Neural cell (in vitro differentiated cells): Measurements from ENCODE around the gene ABCB4. TPM values are rescaled to one million over a fixed set of nuclear protein-coding genes. Genes with fewer than 3 reads are reported as not detected.

Source experiments
- H2AFZ ChIP-seq: fragments of 200-600, 300-800 bp; sonication (generic), shearing (Covaris generic); 2 replicates; pipeline ENCODE4 v1.6.0; 2014; ENCODE audit warnings: low read depth, mild to moderate bottlenecking, antibody characterized with exemption, low read length, moderate library complexity
- H3F3A ChIP-seq: fragments of 200-600 bp; shearing (Covaris generic); 2 replicates; pipeline ENCODE4 v1.6.1; 2016; ENCODE audit warnings: mild to moderate bottlenecking, moderate library complexity, mixed read lengths, antibody characterized with exemption, low read length; ENCODE audit not compliant: insufficient read depth, poor library complexity, severe bottlenecking
- H3K27ac ChIP-seq: fragments of 200-600, 300-800 bp; sonication (generic), shearing (Covaris generic); 2 replicates; pipeline ENCODE4 v1.5.1; 2014; ENCODE audit warnings: mild to moderate bottlenecking, low read length, moderate library complexity
- H3K27me3 ChIP-seq: fragments of 300-800, 200-600 bp; sonication (generic), shearing (Covaris generic); 2 replicates; pipeline ENCODE4 v1.6.0; 2014; ENCODE audit warnings: mild to moderate bottlenecking, low read depth, low read length, moderate library complexity; ENCODE audit not compliant: insufficient read depth
- H3K36me3 ChIP-seq: fragments of 300-800, 200-600 bp; sonication (generic), shearing (Covaris generic); 2 replicates; pipeline ENCODE4 v1.5.1; 2014; ENCODE audit warnings: mild to moderate bottlenecking, antibody characterized with exemption, low read length, moderate library complexity; ENCODE audit not compliant: insufficient read depth
- H3K4me2 ChIP-seq: fragments of 300-800, 200-600 bp; sonication (generic), shearing (Covaris generic); 2 replicates; pipeline ENCODE4 v1.6.0; 2014; ENCODE audit warnings: mild to moderate bottlenecking, low read length
- H3K4me3 ChIP-seq: fragments of 300-800, 200-600 bp; sonication (generic), shearing (Covaris generic); 2 replicates; pipeline ENCODE4 v1.5.1; 2014; ENCODE audit warnings: mild to moderate bottlenecking, low read length, moderate library complexity
- H3K79me2 ChIP-seq: fragments of 200-600 bp; shearing (Covaris generic); replicated peaks from 2 replicates; pipeline ENCODE4 v1.6.0; 2014; ENCODE audit warnings: mild to moderate bottlenecking, low read length, moderate library complexity; ENCODE audit not compliant: insufficient read depth
- H3K9ac ChIP-seq: fragments of 300-800, 200-600 bp; sonication (generic), shearing (Covaris generic); 2 replicates; pipeline ENCODE4 v1.6.1; 2016; ENCODE audit warnings: mild to moderate bottlenecking, low read length, mixed read lengths
- H3K9me2 ChIP-seq: fragments of 200-600 bp; shearing (Covaris generic); 2 replicates; pipeline ENCODE4 v1.6.1; 2016; ENCODE audit warnings: mild to moderate bottlenecking, low read length, mixed read lengths; ENCODE audit not compliant: insufficient read depth
- H3K9me3 ChIP-seq: fragments of 200-600, 300-800 bp; sonication (generic), shearing (Covaris generic); 2 replicates; pipeline ENCODE4 v1.6.1; 2016; ENCODE audit warnings: mild to moderate bottlenecking, mixed run types, low read length, moderate library complexity, mixed read lengths
- H4K20me1 ChIP-seq: fragments of 200-600 bp; shearing (Covaris generic); 2 replicates; pipeline ENCODE4 v1.6.1; 2016; ENCODE audit warnings: mild to moderate bottlenecking, mixed run types; ENCODE audit not compliant: insufficient read depth
- EP300 ChIP-seq: fragments of 450-650 bp; conservative IDR thresholded peaks from 2 replicates; pipeline ENCODE4 v1.6.1; 2014; ENCODE audit warnings: antibody characterized with exemption, mild to moderate bottlenecking, moderate library complexity; ENCODE audit not compliant: poor library complexity, severe bottlenecking
- EZH2 ChIP-seq: fragments of 200-600, 300-800 bp; shearing (Covaris generic), sonication (generic); IDR thresholded peaks from 2 replicates; pipeline ENCODE4 v1.6.1; 2014; ENCODE audit warnings: antibody characterized with exemption, low read length, borderline replicate concordance, mild to moderate bottlenecking; ENCODE audit not compliant: insufficient read depth, poor library complexity, severe bottlenecking
- MXI1 ChIP-seq: fragments of 450-650 bp; conservative IDR thresholded peaks from 2 replicates; pipeline ENCODE4 v1.6.1; 2014; ENCODE audit warnings: antibody characterized with exemption, mild to moderate bottlenecking; ENCODE audit not compliant: poor library complexity, severe bottlenecking
- POLR2AphosphoS5 ChIP-seq: IDR thresholded peaks from 2 replicates; pipeline ENCODE4 v1.6.1; 2012
- RAD21 ChIP-seq: fragments of 450-650 bp; conservative IDR thresholded peaks from 2 replicates; pipeline ENCODE4 v1.6.1; 2014; ENCODE audit warnings: antibody characterized with exemption, mild to moderate bottlenecking, moderate library complexity
- SMC3 ChIP-seq: fragments of 450-650 bp; conservative IDR thresholded peaks from 2 replicates; pipeline ENCODE4 v1.6.1; 2014; ENCODE audit warnings: antibody characterized with exemption, mild to moderate bottlenecking, moderate library complexity; ENCODE audit not compliant: poor library complexity
- TAF1 ChIP-seq: IDR thresholded peaks from 2 replicates; pipeline ENCODE4 v1.6.1; 2012; ENCODE audit warnings: low read depth
- polyA plus RNA-seq: library from polyadenylated mRNA; depleted of rRNA; stranded (reverse); fragments of >200 nt; gene quantifications from 2 replicates; pipeline ENCODE4 v1.2.3, GENCODE V29; 2014
- TF ChIP-seq, protein P1 (sequence below): IDR thresholded peaks from 2 replicates; pipeline ENCODE4 v1.6.1; 2012; ENCODE audit warnings: borderline replicate concordance
- TF ChIP-seq, protein P2 (sequence below): fragments of 450-650 bp; IDR thresholded peaks from 2 replicates; pipeline ENCODE4 v1.5.1; 2014; ENCODE audit warnings: antibody characterized with exemption, mild to moderate bottlenecking, moderate library complexity; ENCODE audit not compliant: poor library complexity, severe bottlenecking

Gene ABCB4
- polyA plus RNA-seq, 1 donor from 2014 or later, result not detected

DNA sequence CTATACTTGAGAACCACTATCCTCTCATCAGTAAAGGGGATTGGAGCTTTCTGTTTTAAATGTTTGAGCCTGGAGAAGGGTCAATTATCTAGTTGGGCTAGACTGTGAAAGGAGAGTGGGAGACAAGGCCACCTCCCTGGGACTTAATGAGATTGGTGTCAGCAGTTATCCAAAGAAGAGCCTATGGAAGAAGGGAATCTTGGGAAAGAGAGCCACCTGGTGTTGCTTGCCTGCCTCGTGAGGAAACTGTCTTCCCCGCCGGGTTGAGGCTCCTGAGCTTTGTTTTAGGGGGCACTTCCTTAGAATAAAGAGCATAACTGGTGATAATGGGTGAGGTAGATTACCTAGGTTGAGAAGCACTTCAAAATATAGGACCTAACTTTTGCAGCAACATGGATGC lies 32.0 kb upstream of the ABCB4 start:
- H3K4me3 ChIP-seq, result no peak overlapping the region
- H3K4me2 ChIP-seq, result no peak overlapping the region
- no peaks in the 10 kb centered on the region for H3K9me3 ChIP-seq
- no peaks in the 10 kb centered on the region for H3K27me3 ChIP-seq
- H4K20me1 ChIP-seq, result no peaks in the 10 kb centered on the region
- H3K79me2 ChIP-seq, result no peaks in the 10 kb centered on the region
- no peaks in the 10 kb centered on the region for H3K9me2 ChIP-seq
- no peaks in the 10 kb centered on the region for H3K36me3 ChIP-seq
- H3K9ac ChIP-seq, result no peak overlapping the region
- no peak overlapping the region for H2AFZ ChIP-seq
- H3K27ac ChIP-seq, result no peak overlapping the region
- TF ChIP-seq, protein P1, sequence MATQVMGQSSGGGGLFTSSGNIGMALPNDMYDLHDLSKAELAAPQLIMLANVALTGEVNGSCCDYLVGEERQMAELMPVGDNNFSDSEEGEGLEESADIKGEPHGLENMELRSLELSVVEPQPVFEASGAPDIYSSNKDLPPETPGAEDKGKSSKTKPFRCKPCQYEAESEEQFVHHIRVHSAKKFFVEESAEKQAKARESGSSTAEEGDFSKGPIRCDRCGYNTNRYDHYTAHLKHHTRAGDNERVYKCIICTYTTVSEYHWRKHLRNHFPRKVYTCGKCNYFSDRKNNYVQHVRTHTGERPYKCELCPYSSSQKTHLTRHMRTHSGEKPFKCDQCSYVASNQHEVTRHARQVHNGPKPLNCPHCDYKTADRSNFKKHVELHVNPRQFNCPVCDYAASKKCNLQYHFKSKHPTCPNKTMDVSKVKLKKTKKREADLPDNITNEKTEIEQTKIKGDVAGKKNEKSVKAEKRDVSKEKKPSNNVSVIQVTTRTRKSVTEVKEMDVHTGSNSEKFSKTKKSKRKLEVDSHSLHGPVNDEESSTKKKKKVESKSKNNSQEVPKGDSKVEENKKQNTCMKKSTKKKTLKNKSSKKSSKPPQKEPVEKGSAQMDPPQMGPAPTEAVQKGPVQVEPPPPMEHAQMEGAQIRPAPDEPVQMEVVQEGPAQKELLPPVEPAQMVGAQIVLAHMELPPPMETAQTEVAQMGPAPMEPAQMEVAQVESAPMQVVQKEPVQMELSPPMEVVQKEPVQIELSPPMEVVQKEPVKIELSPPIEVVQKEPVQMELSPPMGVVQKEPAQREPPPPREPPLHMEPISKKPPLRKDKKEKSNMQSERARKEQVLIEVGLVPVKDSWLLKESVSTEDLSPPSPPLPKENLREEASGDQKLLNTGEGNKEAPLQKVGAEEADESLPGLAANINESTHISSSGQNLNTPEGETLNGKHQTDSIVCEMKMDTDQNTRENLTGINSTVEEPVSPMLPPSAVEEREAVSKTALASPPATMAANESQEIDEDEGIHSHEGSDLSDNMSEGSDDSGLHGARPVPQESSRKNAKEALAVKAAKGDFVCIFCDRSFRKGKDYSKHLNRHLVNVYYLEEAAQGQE, result no peak
- no peak for TF ChIP-seq MXI1
- TF ChIP-seq POLR2AphosphoS5, result no peak
- no peak for TF ChIP-seq EP300
- TF ChIP-seq SMC3, result no peak
- TF ChIP-seq EZH2, result no peak
- H3F3A ChIP-seq, result no peaks in the 10 kb centered on the region

DNA sequence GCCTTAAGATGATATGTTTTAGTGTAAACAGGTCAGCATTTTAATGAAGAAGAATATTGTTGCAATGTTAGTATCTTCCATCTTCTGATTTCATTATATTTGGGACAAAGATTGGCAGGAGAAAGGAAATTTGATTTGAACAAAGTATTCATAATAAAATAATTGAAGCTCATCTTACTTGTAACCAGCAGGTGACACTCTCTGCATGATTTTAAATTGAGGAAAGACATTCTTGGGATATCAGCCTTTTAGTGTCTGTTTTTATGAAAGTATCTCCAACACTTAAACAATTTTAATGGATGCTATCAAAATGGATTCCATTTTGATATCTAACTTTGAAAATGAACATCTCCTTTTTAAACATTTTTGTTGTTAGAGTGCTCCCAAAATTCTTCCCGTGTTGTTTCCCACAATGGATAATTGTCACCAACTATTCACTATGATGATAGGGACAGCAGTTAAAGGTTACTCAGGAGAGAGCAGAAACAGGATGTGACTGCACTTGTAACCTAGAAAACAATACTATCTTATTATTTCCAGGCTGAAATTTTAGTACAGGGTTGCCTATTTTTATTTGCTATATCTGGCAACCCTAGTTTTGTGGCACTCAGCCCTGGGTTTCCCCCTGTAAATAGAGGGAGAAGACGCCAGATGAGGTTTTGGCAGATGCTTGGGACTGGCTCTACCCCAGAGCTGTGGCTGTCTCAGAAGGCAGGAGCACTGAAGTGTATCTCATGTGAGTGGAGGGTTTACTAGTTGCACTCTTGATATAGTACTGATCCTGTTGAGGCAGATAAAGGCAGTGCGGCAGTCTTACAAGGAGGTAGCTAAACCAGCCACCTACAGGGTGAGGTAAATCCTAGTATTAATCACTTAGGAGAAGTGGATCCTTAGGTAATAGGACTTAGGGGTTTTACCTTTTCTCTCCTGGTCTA lies 31.0 kb upstream of the ABCB4 start:
- H3K4me3 ChIP-seq, result no peak overlapping the region
- TF ChIP-seq EZH2 (no peak), MXI1 (no peak), RAD21 (peak; percentile 87), SMC3 (peak; percentile 91), EP300 (no peak), TAF1 (no peak), POLR2AphosphoS5 (no peak)
- TF ChIP-seq, protein P1, result no peak
- TF ChIP-seq, protein P2, sequence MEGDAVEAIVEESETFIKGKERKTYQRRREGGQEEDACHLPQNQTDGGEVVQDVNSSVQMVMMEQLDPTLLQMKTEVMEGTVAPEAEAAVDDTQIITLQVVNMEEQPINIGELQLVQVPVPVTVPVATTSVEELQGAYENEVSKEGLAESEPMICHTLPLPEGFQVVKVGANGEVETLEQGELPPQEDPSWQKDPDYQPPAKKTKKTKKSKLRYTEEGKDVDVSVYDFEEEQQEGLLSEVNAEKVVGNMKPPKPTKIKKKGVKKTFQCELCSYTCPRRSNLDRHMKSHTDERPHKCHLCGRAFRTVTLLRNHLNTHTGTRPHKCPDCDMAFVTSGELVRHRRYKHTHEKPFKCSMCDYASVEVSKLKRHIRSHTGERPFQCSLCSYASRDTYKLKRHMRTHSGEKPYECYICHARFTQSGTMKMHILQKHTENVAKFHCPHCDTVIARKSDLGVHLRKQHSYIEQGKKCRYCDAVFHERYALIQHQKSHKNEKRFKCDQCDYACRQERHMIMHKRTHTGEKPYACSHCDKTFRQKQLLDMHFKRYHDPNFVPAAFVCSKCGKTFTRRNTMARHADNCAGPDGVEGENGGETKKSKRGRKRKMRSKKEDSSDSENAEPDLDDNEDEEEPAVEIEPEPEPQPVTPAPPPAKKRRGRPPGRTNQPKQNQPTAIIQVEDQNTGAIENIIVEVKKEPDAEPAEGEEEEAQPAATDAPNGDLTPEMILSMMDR, result peak; percentile 85
- H3K36me3 ChIP-seq, result no peaks in the 10 kb centered on the region
- H3K79me2 ChIP-seq, result no peaks in the 10 kb centered on the region
- H3K27ac ChIP-seq, result no peak overlapping the region
- H2AFZ ChIP-seq, result no peak overlapping the region
- H3K4me2 ChIP-seq, result no peak overlapping the region
- no peaks in the 10 kb centered on the region for H4K20me1 ChIP-seq
- H3K9ac ChIP-seq, result no peak overlapping the region
- no peaks in the 10 kb centered on the region for H3K27me3 ChIP-seq
- H3K9me2 ChIP-seq, result no peaks in the 10 kb centered on the region
- no peaks in the 10 kb centered on the region for H3K9me3 ChIP-seq
- no peaks in the 10 kb centered on the region for H3F3A ChIP-seq
